CD4-positive, alpha-beta memory T cell (primary cell): ENCODE results near the gene GIMAP6. TPM values are rescaled to one million over a fixed set of nuclear protein-coding genes. Genes with fewer than 3 reads are reported as not detected.
"Not testable (repeated sequence)": the region's sequence is repeated elsewhere in the genome, so short reads cannot be mapped to it uniquely, and the experiment has no call there.

Experiments used
- CTCF ChIA-PET: fragments of 350-600 bp; sonication (Branson Sonifier 250); formaldehyde crosslinking; loops from one replicate; lab custom pipeline; 2021; ENCODE audit warnings: inconsistent platforms; ENCODE audit not compliant: partially characterized antibody; lab: Charles Lee
- POLR2A ChIA-PET: fragments of 350-600 bp; sonication (Branson Sonifier 250); formaldehyde crosslinking; loops from one replicate; lab custom pipeline; 2021; ENCODE audit not compliant: partially characterized antibody; lab: Charles Lee
- DNase-seq, 5 donors: peaks; one replicate each; pipeline versions ENCODE4 v3.0.0 to v3.0.0-alpha.2; 2020 to 2022; ENCODE audit warnings: mixed read lengths in 1 of 5
- H3K27ac ChIP-seq: one replicate; pipeline ENCODE4 v1.7.0; 2013; ENCODE audit warnings: low read depth, low read length
- H3K27me3 ChIP-seq: 2 replicates; pipeline ENCODE4 v1.7.0; 2013; ENCODE audit warnings: mild to moderate bottlenecking, low read length, moderate library complexity; ENCODE audit not compliant: insufficient read depth
- H3K36me3 ChIP-seq: 2 replicates; pipeline ENCODE4 v1.7.0; 2013; ENCODE audit warnings: mild to moderate bottlenecking, low read length, moderate library complexity; ENCODE audit not compliant: insufficient read depth
- H3K4me1 ChIP-seq: 2 replicates; pipeline ENCODE4 v1.7.0; 2013; ENCODE audit warnings: mild to moderate bottlenecking, low read length, moderate library complexity; ENCODE audit not compliant: insufficient read depth
- H3K4me3 ChIP-seq, 2 donors: one replicate each; pipeline ENCODE4 v1.7.0; 2013; ENCODE audit warnings: low read length in 2 of 2, mild to moderate bottlenecking in 1 of 2
- H3K9me3 ChIP-seq, 2 donors: one replicate each; pipeline ENCODE4 v1.7.0; 2013; ENCODE audit warnings: low read length in 2 of 2, control low read depth in 1 of 2; ENCODE audit not compliant: control insufficient read depth in 1 of 2
- H3K27ac Mint-ChIP-seq, 7 donors: one replicate each; pipeline ENCODE4 v1.8.0; 2020 to 2021; ENCODE audit warnings: mixed read lengths in 7 of 7, mild to moderate bottlenecking in 6 of 7, inconsistent platforms in 3 of 7, moderate library complexity in 3 of 7
- H3K27me3 Mint-ChIP-seq, 2 donors: one replicate each; pipeline ENCODE4 v1.8.0; 2020 to 2021; ENCODE audit warnings: mixed read lengths in 2 of 2
- H3K36me3 Mint-ChIP-seq, 2 donors: one replicate each; pipeline ENCODE4 v1.8.0; 2020 to 2021; ENCODE audit warnings: mixed read lengths in 2 of 2, inconsistent platforms in 1 of 2, mild to moderate bottlenecking in 1 of 2
- H3K4me1 Mint-ChIP-seq, 4 donors: one replicate each; pipeline ENCODE4 v1.8.0; 2020 to 2021; ENCODE audit warnings: mixed read lengths in 4 of 4, mild to moderate bottlenecking in 1 of 4
- H3K4me3 Mint-ChIP-seq, 8 donors: one replicate each; pipeline ENCODE4 v1.8.0; 2020 to 2021; ENCODE audit warnings: mixed read lengths in 8 of 8, mild to moderate bottlenecking in 7 of 8, moderate library complexity in 6 of 8, inconsistent platforms in 3 of 8
- H3K9me3 Mint-ChIP-seq, 8 donors: one replicate each; pipeline ENCODE4 v1.8.0; 2020 to 2021; ENCODE audit warnings: mixed read lengths in 8 of 8, mild to moderate bottlenecking in 5 of 8, inconsistent platforms in 3 of 8, moderate library complexity in 1 of 8
- intact Hi-C: fragments of 100-400 bp; cut with micrococcal nuclease; formaldehyde crosslinking; loops from one replicate; pipeline ENCODE4 v1.15.1; 2023
- polyA plus RNA-seq, 2 donors: library from polyadenylated mRNA; unstranded; fragments of 300-500 nt; fragmentation: Illumina TruSeq; gene quantifications; one replicate each; pipeline ENCODE4 v1.2.3, GENCODE V29; 2021
- total RNA-seq, 2 experiments: library from RNA; stranded (reverse); gene quantifications; one replicate each; pipeline ENCODE4 v1.2.3, GENCODE V29; 2021

GIMAP6 gene
- total and polyA plus RNA-seq, 4 experiments from 2014 or later, result 115 to 173 (median 156) TPM

DNA sequence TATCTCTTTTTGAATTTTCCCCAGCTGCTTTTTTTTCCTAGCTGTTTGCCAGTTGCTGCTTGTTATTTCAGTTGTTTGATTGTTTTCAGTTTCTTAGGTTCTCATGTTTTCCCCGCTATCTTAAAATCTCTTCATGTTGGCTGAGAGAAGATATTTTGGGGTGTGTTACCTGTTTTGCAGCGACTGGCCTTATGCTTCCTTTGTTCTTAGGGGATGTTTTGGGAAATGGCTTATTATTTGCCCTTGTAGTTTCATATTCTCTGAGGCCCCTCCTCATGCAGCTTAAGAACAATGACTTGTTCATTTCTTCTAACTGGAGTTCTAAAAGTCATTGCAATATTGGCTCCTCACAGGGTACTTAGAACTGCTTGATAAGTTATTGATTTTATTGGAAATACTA is 28.6 kb downstream of the GIMAP6 start:
- ChIA-PET POLR2A (interaction anchor here (0.7 to 2.1 kb wide), 12 partner anchors 11 to 152 kb away, joined by 3 to 12 read pairs (median 4); partner anchors contain the start of genes GIMAP4, GIMAP5 and GIMAP6), CTCF (interaction anchor here (0.7 kb wide), 1 partner anchor 10 kb away, joined by 3 read pairs; no protein-coding TSS in a partner anchor)
- H3K27me3 Mint-ChIP-seq, H3K9me3 ChIP-seq, intact Hi-C loops, H3K36me3 ChIP-seq, H3K4me3 ChIP-seq, H3K27me3 ChIP-seq, H3K27ac ChIP-seq: not testable (repeated sequence)
- Mint-ChIP-seq H3K27ac (peak overlapping the region; percentile 25 to 89 (median 72)), H3K9me3 (peaks cover 0 to 28% (median 23%) of the 10 kb centered on the region in 8 donors), H3K36me3 (peaks cover 19 to 23% of the 10 kb centered on the region in 2 donors), H3K4me3 (peak overlapping the region; percentile 2 to 73 (median 48)), H3K4me1 (peaks cover 34 to 89% (median 65%) of the 10 kb centered on the region in 4 donors)
- peak in 4 of 5 donors; percentile 21 to 64 (median 52) for DNase-seq
- H3K4me1 ChIP-seq, result peaks cover 17% of the 10 kb centered on the region

GRCh38 chr7:150595361-150595760 is 36.8 kb downstream of the GIMAP6 start:
- peak overlapping the region in 2 of 7 donors; percentile 25 to 31 for H3K27ac Mint-ChIP-seq
- H3K36me3 Mint-ChIP-seq, result peaks cover 44 to 60% of the 10 kb centered on the region in 2 donors
- H3K4me3 Mint-ChIP-seq, result peak overlapping the region in 4 of 8 donors; percentile 3 to 39 (median 12)

GRCh38 chr7:150594805-150595204 is 37.4 kb downstream of the GIMAP6 start:
- DNase-seq, result no peak
- H3K27me3 Mint-ChIP-seq, result no peaks in the 10 kb centered on the region
- Histone ChIP-seq H3K9me3 (peaks cover 0 to 8% of the 10 kb centered on the region in 2 donors), H3K27ac (no peak overlapping the region), H3K4me1 (peaks cover 22% of the 10 kb centered on the region), H3K36me3 (no peaks in the 10 kb centered on the region), H3K4me3 (no peak overlapping the region), H3K27me3 (no peaks in the 10 kb centered on the region)
- intact Hi-C loops, result no loop called here
- ChIA-PET POLR2A (interaction anchor here (0.8 to 1.3 kb wide), 6 partner anchors 9 to 189 kb away, joined by 3 to 4 read pairs (median 4); partner anchors contain the start of gene GIMAP1), CTCF (no interaction called here)
- peaks cover 3 to 73% (median 49%) of the 10 kb centered on the region in 8 donors for H3K9me3 Mint-ChIP-seq
- H3K4me1 Mint-ChIP-seq, result peaks cover 31 to 72% (median 44%) of the 10 kb centered on the region in 4 donors
- H3K4me3 Mint-ChIP-seq, result peak overlapping the region in 5 of 8 donors; percentile 5 to 39 (median 32)
- H3K27ac Mint-ChIP-seq, result no peak overlapping the region
- H3K36me3 Mint-ChIP-seq, result peaks cover 41 to 54% of the 10 kb centered on the region in 2 donors

More at GRCh38 chr7:150595361-150595760, 36.8 kb downstream of the GIMAP6 start:
- ChIA-PET POLR2A (interaction anchor here (0.8 to 1.3 kb wide), 5 partner anchors 9 to 189 kb away, joined by 3 to 4 read pairs (median 4); no protein-coding TSS in a partner anchor), CTCF (no interaction called here)
- Histone ChIP-seq H3K4me1 (peaks cover 22% of the 10 kb centered on the region), H3K36me3 (no peaks in the 10 kb centered on the region), H3K9me3 (peaks cover 0 to 8% of the 10 kb centered on the region in 2 donors), H3K4me3 (no peak overlapping the region), H3K27ac (no peak overlapping the region), H3K27me3 (no peaks in the 10 kb centered on the region)
- Mint-ChIP-seq H3K27me3 (no peaks in the 10 kb centered on the region), H3K9me3 (peaks cover 3 to 73% (median 54%) of the 10 kb centered on the region in 8 donors), H3K4me1 (peaks cover 28 to 72% (median 44%) of the 10 kb centered on the region in 4 donors)
- no peak for DNase-seq
- intact Hi-C loops, result no loop called here

DNA sequence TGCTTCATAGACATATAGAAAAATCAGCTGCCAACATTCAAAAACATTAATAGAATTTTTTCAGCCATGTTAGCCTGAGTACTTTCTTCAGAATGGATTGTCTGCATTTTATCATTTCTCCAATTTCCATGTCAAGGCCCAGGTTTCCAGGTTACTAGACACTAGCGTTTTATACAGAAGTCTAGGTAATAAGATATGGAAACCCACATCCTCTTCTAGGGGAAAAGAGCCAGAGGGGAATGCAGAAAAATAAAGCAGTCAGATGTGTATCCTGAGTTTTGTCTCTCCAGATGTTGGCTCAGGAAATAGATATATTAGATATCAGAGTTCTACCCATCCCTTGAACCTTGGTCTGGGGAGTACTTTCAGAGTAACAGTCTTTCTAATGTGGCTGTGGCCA is 44.6 kb downstream of the GIMAP6 start:
- H3K9me3 Mint-ChIP-seq, result peaks cover 3 to 67% (median 53%) of the 10 kb centered on the region in 8 donors
- no peaks in the 10 kb centered on the region for H3K27me3 Mint-ChIP-seq
- no peak for DNase-seq
- no peak overlapping the region for H3K4me3 Mint-ChIP-seq
- Histone ChIP-seq H3K36me3 (no peaks in the 10 kb centered on the region), H3K27me3 (no peaks in the 10 kb centered on the region), H3K4me3 (no peak overlapping the region), H3K27ac (no peak overlapping the region), H3K9me3 (peaks cover 0 to 9% of the 10 kb centered on the region in 2 donors), H3K4me1 (peaks cover 40% of the 10 kb centered on the region)
- H3K36me3 Mint-ChIP-seq, result peaks cover 34 to 35% of the 10 kb centered on the region in 2 donors
- intact Hi-C loops, result no loop called here
- peaks cover 41 to 78% (median 59%) of the 10 kb centered on the region in 4 donors for H3K4me1 Mint-ChIP-seq
- peak overlapping the region in 1 of 7 donors; percentile 1 for H3K27ac Mint-ChIP-seq
- CTCF ChIA-PET, result interaction anchor here (1.0 to 1.3 kb wide), 2 partner anchors 139 to 142 kb away, joined by 3 to 4 read pairs; no protein-coding TSS in a partner anchor
- POLR2A ChIA-PET, result interaction anchor here (0.6 to 3.9 kb wide), 9 partner anchors 16 to 153 kb away, joined by 3 to 24 read pairs (median 4); partner anchors contain the start of genes GIMAP2, GIMAP4 and GIMAP8

DNA sequence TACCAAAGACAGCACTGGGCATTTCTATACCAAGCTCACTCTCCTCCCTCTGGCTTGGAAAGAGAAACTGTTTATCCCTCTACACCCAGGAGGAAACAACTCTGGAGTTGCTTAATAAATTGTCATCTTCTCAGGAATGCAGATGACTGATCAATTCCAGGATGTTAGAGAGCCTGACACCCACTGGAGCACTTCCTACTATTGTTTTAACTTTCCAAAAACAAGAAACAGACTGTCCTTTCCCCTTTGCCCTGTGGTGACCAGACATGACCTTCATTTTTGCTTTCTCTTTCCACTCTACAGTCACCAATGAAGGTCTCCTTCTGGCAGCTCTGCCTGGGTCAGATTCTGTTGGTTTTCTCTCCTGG is 45.4 kb downstream of the GIMAP6 start:
- intact Hi-C loops, result no loop called here
- peak overlapping the region; percentile 1 to 85 (median 65) for H3K27ac Mint-ChIP-seq
- no peaks in the 10 kb centered on the region for H3K27me3 Mint-ChIP-seq
- peaks cover 3 to 67% (median 53%) of the 10 kb centered on the region in 8 donors for H3K9me3 Mint-ChIP-seq
- H3K4me3 Mint-ChIP-seq, result peak overlapping the region in 5 of 8 donors; percentile 4 to 70 (median 54)
- Histone ChIP-seq H3K4me3 (no peak overlapping the region), H3K4me1 (peaks cover 40% of the 10 kb centered on the region), H3K27ac (no peak overlapping the region), H3K9me3 (peaks cover 4 to 8% of the 10 kb centered on the region in 2 donors), H3K36me3 (no peaks in the 10 kb centered on the region), H3K27me3 (no peaks in the 10 kb centered on the region)
- H3K4me1 Mint-ChIP-seq, result peaks cover 42 to 71% (median 58%) of the 10 kb centered on the region in 4 donors
- ChIA-PET POLR2A (interaction anchor here (0.6 to 3.9 kb wide), 13 partner anchors 8 to 161 kb away, joined by 3 to 24 read pairs (median 4); partner anchors contain the start of genes GIMAP1, GIMAP2, GIMAP4 and GIMAP8), CTCF (interaction anchor here (1.0 to 1.3 kb wide), 2 partner anchors 138 to 143 kb away, joined by 3 to 4 read pairs; no protein-coding TSS in a partner anchor)
- DNase-seq, result no peak
- peaks cover 34 to 35% of the 10 kb centered on the region in 2 donors for H3K36me3 Mint-ChIP-seq

DNA sequence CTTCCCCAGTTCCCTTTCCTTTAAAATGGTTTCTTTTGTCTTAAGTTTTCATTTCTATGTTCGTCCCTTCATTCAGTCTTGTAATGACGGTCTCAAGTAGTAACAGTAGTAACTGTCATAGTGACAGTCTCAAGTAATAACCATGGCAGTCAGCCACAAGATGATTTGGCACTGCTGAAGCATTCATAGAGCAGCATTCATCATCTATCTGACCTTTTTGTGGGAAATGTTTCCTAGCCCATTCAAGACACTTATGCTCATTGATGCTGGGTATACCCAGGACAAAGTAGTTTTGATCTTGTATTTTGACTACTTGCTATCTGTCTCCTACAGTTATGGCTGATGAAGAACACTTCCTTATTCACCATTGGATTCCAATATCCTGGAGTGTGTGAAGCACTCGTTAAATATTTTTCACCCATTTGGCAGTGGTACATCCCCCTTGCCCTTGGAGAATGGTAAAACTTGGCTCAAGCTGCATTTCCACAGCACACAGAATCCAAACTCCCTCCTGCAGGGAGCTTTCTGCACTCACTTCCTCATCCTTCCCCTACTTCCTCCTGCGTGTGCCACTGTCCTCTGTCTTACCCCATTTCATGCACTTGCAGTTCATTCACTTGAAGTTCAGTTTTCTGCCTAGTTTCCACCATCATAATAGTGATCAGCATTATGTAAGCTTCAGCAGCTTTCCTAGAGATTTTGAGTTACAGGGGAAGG is 46.0 kb downstream of the GIMAP6 start:
- peak overlapping the region; percentile 1 to 93 (median 55) for H3K27ac Mint-ChIP-seq
- H3K9me3 Mint-ChIP-seq, result peaks cover 0 to 67% (median 53%) of the 10 kb centered on the region in 8 donors
- intact Hi-C loops, result no loop called here
- peaks cover 41 to 66% (median 55%) of the 10 kb centered on the region in 4 donors for H3K4me1 Mint-ChIP-seq
- no peak overlapping the region for H3K27ac ChIP-seq
- CTCF ChIA-PET, result interaction anchor here (1.0 to 1.3 kb wide), 2 partner anchors 137 to 144 kb away, joined by 3 to 4 read pairs; no protein-coding TSS in a partner anchor
- H3K27me3 ChIP-seq, result no peaks in the 10 kb centered on the region
- H3K4me3 Mint-ChIP-seq, result peak overlapping the region in 6 of 8 donors; percentile 4 to 70 (median 20)
- H3K4me3 ChIP-seq, result no peak overlapping the region
- H3K9me3 ChIP-seq, result peaks cover 4 to 13% of the 10 kb centered on the region in 2 donors
- no peak for DNase-seq
- no peaks in the 10 kb centered on the region for H3K27me3 Mint-ChIP-seq
- H3K4me1 ChIP-seq, result peaks cover 40% of the 10 kb centered on the region
- H3K36me3 Mint-ChIP-seq, result peaks cover 30 to 34% of the 10 kb centered on the region in 2 donors
- POLR2A ChIA-PET, result interaction anchor here (1.0 to 3.9 kb wide), 11 partner anchors 9 to 161 kb away, joined by 3 to 24 read pairs (median 5); partner anchors contain the start of genes GIMAP1, GIMAP2, GIMAP4 and GIMAP6
- H3K36me3 ChIP-seq, result no peaks in the 10 kb centered on the region
